Activated T-cell treated with anti-CD3 and anti-CD28 coated beads, Interleukin-2, amount 50 U/mL, for 48 hours (primary cell): ENCODE measurements around the gene ATP11B.
"Not testable (repeated sequence)": the region's sequence is repeated elsewhere in the genome, so short reads cannot be mapped to it uniquely, and the experiment has no call there.

ENCODE experiments used
- DNase-seq, 2 experiments: peaks; one replicate each; pipeline ENCODE4 v3.0.0-alpha.2; 2020

ATP11B gene

DNA sequence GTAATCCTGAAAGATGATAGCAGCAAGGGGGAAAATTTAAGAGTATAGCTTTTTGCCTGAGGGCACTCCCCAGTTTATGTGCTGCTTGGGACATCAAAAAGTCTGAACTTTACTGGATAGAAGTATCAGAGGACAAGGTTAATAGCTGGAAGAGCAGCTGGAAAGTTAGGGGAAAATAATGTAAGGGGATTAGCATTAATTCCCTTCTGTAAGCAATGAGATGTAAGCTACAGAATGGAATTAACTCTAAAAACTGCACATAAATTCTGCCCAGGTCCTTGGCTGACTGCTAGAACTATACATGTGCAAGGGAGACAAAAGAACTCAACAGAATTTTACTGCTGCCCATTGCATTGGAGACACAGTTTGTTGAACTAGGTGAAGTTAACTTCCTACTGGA lies 55.6 kb downstream of the ATP11B start:
- DNase-seq, result no peak

- DNase-seq, result no peak
Observed at GRCh38 chr3:182855076-182855475, 61.8 kb downstream of the ATP11B start.

DNA sequence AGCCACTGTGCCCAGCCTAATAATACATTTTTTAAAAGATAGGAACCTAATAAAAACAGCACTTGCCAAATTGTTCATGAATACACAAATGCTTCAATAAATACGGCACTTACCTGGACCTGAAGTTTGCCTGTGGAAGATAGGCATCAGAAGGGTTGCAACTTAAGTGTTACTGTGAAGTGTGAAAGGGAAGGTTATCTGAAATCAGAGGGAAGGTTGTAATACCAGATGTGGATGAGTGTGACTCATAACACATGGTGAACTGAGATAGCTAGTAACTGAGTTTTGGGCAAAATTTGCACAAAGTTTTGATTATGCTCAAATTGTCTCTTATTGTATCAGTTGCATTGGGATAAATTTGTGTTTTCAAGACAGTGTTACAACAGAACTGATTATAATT lies 68.0 kb downstream of the ATP11B start:
- no peak for DNase-seq

DNA sequence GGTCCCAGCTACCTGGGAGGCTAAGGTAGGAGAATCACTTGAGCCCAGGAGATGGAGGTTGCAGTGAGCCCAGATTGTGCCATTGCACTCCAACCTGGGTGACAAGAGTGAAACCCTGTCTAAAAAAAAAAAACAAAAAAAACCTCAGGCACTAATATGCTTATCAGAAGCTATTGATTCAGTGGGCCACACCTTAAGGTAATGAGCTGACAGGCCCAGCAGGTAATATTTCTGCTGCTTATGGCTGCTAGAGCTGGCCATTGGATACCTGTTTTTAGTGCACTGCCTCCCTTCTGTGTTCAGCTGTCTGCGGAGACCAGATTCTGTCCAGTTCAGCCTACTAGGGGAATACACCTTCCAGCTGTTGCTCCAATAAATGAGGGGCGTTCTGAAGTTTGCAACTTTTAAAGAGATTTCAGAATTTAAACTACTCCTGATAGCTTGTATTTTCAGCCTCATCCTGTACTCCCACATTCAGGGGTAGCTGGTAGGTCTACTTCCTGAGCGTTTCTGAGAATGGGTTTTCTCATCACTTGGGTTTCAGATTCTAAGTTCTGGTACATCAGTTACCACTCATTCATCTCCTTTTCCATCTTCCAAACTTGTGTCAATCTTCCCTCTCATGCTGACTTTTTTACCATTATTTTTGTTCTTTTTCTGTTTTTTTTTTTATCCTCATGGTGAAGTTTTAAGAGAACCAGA lies 69.0 kb downstream of the ATP11B start:
- DNase-seq, result no peak

DNA sequence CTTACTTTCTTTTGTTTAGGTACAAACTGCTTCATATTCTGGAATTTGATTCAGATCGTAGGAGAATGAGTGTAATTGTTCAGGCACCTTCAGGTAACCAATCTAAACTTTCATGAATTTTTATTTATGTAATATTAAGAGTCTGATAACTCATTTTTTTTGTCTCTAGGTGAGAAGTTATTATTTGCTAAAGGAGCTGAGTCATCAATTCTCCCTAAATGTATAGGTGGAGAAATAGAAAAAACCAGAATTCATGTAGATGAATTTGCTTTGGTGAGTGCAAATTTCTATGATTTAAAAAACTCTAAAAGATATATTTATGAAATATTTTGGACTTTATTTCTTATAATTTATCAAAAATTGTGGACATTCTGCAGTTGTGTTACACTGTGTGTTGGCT lies 75.8 kb downstream of the ATP11B start:
- DNase-seq, result no peak

DNA sequence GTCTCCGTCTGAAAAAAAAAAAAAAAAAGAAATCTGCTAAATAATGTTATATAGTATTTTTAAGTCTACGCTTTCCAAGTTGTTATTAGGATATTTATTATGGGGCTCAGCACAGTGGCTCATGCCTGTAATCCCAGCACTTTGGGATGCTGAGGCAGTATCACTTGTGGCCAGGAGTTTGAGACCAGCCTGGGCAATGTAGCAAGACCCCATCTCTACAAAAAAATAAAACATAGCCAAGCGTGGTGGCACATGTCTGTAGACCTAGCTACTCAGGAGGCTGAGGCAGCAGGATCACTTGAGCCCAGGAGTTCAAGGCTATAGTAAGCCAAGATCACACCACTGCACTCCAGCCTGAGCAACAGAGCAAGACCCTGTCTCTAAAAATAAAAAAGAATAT lies 77.6 kb downstream of the ATP11B start:
- DNase-seq, result not testable (repeated sequence)

- no peak for DNase-seq
Observed at GRCh38 chr3:182879031-182879611, 85.8 kb downstream of the ATP11B start.

GRCh38 chr3:182886497-182886896 lies 93.2 kb downstream of the ATP11B start:
- no peak for DNase-seq

DNA sequence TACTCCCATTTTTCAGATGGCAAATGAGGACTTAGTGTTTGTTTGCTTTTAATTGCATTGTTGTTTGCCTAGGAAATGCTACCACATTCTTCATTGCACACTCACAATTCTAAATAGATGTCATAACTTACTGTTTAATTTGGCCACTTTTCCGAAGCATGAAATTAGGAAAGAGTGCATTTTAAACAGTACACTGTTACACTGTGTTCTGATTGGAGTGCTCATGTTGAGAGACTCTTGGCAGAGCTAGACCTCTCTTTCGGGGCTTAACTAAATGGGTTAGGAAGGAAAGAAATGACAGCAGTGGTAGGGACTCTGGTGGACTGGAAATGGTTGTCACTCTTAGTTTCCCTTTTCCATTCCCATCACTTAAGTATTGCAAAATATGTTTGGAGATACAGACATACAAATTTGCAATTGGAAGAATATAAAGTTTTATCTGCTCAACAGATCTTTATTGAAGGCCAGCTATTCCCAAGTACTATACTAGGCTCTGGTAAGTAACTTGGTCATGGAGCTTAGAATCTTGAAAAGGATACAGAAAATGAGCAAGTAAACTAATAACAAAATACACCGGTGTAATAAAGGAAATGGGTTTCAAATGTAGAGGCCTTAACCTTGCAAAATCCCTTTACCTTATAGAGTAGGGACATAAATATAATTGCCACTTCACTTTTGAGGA lies 96.8 kb downstream of the ATP11B start:
- no peak for DNase-seq

GRCh38 chr3:182891364-182891763 lies 98.1 kb downstream of the ATP11B start:
- no peak for DNase-seq

GRCh38 chr3:182892226-182892625 lies 98.9 kb downstream of the ATP11B start:
- no peak for DNase-seq

DNA sequence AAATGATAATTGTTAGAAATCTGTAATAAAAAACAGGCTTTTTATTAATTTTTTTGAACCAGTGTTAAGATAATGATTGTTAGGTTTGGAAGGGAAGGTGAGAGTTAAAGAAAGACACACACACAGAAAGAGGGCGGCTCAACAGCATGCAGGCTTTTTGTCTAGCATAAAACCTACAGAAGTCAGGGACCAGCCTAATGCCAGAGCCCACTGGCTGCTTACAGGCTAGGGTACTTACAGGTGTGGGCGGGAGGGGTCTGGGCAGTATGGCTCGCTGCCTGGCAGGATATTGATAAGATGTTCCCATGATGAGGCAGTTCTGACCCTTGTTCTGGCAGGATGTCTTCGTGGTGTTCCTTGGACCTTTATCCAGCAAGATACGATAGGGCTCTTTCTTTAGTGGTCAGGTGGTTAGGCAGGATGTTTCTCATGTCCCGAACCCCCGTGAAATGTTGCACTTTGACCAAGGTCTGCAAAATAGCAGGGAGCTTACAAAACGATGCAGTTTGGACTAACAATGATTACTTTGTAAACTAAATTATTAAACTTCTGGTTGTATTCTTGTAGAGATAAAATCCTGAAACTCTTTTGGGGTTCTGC lies 102.3 kb downstream of the ATP11B start:
- DNase-seq, result no peak

GRCh38 chr3:182896553-182896952 lies 103.2 kb downstream of the ATP11B start:
- no peak for DNase-seq

DNA sequence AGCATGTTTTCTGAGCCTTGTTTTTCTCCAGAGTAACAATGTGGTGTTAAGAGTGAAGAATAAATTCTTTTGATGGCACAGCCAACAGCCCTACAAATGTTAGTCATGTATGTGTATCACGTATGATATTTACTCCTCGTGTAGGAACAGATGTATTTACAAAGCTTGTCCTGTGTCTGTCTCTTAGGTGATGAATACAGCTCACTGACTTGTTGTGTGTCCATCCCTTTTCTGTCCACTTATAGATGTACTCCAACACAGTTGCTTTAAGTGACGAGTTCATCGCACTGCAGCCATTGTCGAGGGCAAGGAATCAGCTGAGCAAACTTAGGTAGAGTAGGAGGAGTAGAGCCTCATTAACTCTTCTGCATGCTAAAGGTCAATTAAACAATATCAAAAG lies 108.9 kb downstream of the ATP11B start:
- no peak for DNase-seq

DNA sequence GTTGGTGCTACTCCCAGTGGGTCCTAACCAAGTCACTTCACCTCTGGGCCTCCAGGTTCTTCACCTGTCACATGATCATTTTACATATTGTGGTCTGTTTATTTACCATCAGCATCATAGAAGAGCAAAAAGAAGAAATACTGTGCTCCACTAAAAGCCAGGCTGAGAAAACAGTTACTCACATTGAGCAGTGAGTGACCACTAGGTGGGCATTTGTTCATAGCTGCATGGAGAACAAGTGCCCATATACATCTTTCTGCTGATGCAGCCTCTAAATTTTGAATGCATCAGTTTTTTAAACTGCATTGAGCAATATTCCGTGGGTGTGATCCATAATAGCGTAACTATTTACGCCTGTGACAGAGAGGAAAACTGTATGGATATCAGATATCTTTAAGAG lies 110.9 kb downstream of the ATP11B start:
- DNase-seq, result no peak

- DNase-seq, result no peak
Observed at GRCh38 chr3:182905623-182906022, 112.3 kb downstream of the ATP11B start.

GRCh38 chr3:182906036-182906435 lies 112.7 kb downstream of the ATP11B start:
- DNase-seq, result no peak

DNA sequence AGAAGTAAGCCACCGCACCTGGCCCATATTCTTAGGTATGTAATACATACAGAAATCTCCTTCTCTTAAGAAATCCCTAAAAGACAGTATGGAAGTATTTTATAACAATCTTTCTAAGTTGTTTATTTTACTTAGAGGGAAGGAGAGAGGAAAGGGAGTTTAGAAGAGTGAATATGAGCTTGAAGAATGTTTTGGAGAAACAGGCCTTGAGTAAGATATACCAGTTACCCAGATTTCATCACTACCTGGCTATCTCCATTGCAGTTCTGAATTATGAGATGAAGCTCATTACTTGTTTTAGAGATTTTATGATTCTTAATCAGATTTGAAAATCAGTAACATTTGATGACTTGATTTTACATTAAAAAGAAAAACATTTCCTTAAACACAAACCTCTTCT lies 115.2 kb downstream of the ATP11B start:
- no peak for DNase-seq

DNA sequence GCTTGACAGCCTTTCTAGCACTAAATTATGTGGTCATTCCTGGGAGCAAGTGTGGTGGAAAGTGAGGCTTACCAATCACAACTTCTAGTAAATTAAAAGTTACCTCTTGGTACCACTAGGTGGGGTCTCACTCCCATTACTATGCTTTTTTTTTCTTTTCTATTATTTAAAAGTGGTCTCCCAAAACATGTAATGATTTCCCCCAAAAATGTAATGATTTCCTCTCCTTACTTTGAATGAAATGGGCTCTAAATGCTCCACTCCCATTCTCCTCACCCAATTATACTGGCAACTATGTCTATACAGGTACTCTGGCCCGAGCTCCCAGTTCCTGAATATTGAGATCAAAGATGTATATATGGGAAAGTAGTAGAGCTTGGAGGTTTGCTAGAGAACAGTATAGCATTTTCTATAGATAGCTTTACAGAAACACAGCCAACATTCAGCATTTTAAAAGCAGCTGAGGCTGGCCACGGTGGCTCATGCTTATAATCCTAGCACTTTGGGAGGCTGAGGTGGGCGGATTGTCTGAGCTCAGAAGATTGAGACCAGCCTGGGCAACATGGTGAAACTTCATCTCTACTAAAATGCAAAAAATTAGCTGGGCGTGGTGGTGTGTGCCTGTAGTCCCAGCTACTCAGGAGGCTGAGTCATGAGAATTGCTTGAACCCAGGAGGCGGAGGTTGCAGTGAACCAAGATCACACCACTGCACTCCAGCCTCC lies 116.2 kb downstream of the ATP11B start:
- no peak for DNase-seq

DNA sequence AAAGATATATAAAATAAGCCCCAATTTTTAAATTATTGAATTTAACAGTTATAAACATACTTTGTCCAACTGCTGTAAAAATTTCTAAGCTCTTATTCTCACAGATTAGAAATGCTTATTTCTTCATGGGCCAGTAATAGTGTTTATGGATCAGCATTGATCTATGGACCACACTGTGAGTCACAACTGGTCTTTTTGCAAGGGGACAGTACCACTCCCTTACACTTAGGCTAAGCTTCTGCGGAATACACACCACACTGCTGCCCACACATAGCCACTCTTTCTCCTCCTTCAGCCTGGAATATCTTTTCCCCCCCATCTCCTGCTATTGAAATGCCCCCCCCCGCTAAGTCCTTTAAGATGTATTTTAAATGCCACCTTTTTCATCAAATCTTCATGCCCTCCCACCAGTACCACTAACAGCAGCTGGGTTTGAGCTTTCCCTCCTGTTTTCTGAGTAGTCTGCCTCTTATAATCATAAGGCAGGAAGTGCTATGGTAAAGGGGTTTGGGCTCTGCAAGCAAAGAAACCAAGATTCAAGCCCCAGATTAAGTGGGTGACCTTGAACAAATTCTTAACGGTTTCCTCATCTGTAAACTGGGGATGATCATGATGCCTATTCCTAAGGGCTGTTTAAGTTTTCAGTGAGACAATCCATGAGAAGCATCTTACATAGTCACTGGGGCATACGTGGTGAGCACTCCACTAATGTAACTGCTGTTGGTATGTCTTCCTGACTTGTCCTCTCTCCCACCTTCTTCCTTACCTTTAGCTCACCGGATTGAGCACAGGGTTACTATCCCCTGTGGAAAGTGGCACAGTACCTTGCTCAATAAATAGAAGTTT lies 117.9 kb downstream of the ATP11B start:
- DNase-seq, result no peak

DNA sequence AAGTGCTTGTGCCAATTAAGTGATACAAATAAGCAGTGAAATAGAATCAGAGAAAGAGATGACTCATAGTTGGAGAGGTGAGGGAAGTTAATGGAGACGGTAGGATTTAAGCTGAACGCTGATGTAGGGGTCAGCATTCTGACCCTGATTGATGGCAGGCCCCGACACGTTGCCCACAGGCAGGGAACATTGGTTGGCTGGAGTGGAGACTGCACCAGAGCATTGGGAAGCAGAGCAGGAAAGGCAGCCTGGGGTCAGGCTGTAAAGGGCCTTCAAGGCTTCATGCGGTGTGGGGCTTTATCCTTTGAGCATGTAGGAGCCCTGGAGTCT lies 118.4 kb downstream of the ATP11B start:
- DNase-seq, result no peak

DNA sequence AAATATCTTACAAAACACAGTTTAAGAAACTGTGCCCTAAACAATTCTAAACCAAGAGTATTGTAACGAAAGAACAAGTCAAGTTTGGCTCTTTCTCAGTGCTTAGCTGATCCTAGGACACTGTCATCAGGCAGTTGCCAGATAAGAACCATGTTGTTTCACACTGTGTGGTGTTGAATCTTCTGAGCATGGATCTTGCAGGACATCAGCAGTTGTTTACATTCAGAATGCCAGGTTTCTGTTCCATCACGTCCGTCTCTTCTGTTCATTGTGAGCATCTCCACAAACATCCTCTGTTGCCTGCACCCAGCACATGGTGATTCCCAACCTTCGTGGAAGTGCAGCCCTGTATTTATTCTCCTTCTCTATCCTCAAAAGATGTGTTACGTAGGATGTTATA lies 119.2 kb downstream of the ATP11B start:
- no peak for DNase-seq

DNA sequence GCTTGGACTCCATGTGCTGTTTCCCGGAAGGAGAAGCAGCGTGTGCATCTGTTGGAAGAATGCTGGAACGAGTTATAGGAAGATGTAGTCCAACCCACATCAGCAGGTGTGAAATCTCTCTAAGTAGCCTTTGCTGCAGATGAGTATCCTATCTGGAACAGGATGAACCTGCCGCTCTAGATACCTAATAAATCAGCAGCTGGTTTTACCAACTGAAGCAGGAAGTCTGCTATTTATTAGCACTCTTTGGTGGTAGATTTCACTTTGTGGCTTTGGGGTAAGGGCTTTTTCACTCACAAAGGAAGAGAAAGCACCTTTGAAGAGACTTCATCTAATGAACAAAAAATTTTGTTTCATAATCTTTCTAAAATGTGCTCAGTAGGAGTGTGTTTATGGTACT lies 120.6 kb downstream of the ATP11B start:
- no peak for DNase-seq
